CD8-positive, alpha-beta memory T cell (primary cell): ENCODE data around the gene STX11. TPM values are rescaled to one million over a fixed set of nuclear protein-coding genes. Genes with fewer than 3 reads are reported as not detected.
A peak's percentile ranks its signal among the peaks of the same experiment; 100 is the strongest.

ENCODE experiments used
- CTCF ChIA-PET: fragments of 350-600 bp; sonication (Branson Sonifier 250); formaldehyde crosslinking; loops from one replicate; lab custom pipeline; 2021; ENCODE audit warnings: antibody characterized with exemption; lab: Charles Lee
- POLR2A ChIA-PET: fragments of 350-600 bp; sonication (Branson Sonifier 250); formaldehyde crosslinking; loops from one replicate; lab custom pipeline; 2021; ENCODE audit warnings: antibody characterized with exemption; lab: Charles Lee
- DNase-seq, 5 donors: peaks; one replicate each; pipeline versions ENCODE4 v3.0.0 to v3.0.0-alpha.2; 2020 to 2022; ENCODE audit warnings: mixed read lengths in 1 of 5
- H3K27ac ChIP-seq: one replicate; pipeline ENCODE4 v1.7.0; 2013; ENCODE audit warnings: low read depth, mild to moderate bottlenecking, low read length, moderate library complexity
- H3K27me3 ChIP-seq: 2 replicates; pipeline ENCODE4 v1.7.0; 2013; ENCODE audit warnings: low read length, mild to moderate bottlenecking; ENCODE audit not compliant: insufficient read depth, poor library complexity, severe bottlenecking
- H3K36me3 ChIP-seq: 2 replicates; pipeline ENCODE4 v1.7.0; 2013; ENCODE audit warnings: mild to moderate bottlenecking, low read length, moderate library complexity; ENCODE audit not compliant: insufficient read depth
- H3K4me1 ChIP-seq: 2 replicates; pipeline ENCODE4 v1.7.0; 2013; ENCODE audit warnings: mild to moderate bottlenecking, low read length, moderate library complexity; ENCODE audit not compliant: insufficient read depth
- H3K4me3 ChIP-seq: 2 replicates; pipeline ENCODE4 v1.7.0; 2013; ENCODE audit warnings: mild to moderate bottlenecking, low read length
- H3K9me3 ChIP-seq: 2 replicates; pipeline ENCODE4 v1.7.0; 2013; ENCODE audit warnings: mild to moderate bottlenecking, low read length
- H3K27ac Mint-ChIP-seq, 8 donors: one replicate each; pipeline ENCODE4 v1.8.0; 2020 to 2021; ENCODE audit warnings: mixed read lengths in 8 of 8, mild to moderate bottlenecking in 6 of 8, inconsistent platforms in 3 of 8, moderate library complexity in 3 of 8
- H3K27me3 Mint-ChIP-seq, 2 donors: one replicate each; pipeline ENCODE4 v1.8.0; 2020 to 2021; ENCODE audit warnings: mixed read lengths in 2 of 2, mild to moderate bottlenecking in 1 of 2, moderate library complexity in 1 of 2
- H3K36me3 Mint-ChIP-seq, 3 donors: one replicate each; pipeline ENCODE4 v1.8.0; 2020 to 2021; ENCODE audit warnings: mixed read lengths in 3 of 3, inconsistent platforms in 1 of 3, mild to moderate bottlenecking in 1 of 3
- H3K4me1 Mint-ChIP-seq, 3 donors: one replicate each; pipeline ENCODE4 v1.8.0; 2020 to 2021; ENCODE audit warnings: mixed read lengths in 3 of 3, inconsistent platforms in 1 of 3, mild to moderate bottlenecking in 1 of 3
- H3K4me3 Mint-ChIP-seq, 7 donors: one replicate each; pipeline ENCODE4 v1.8.0; 2020 to 2021; ENCODE audit warnings: mixed read lengths in 7 of 7, mild to moderate bottlenecking in 6 of 7, moderate library complexity in 4 of 7, inconsistent platforms in 2 of 7
- H3K9me3 Mint-ChIP-seq, 5 donors: one replicate each; pipeline ENCODE4 v1.8.0; 2020 to 2022; ENCODE audit warnings: mixed read lengths in 5 of 5, mild to moderate bottlenecking in 3 of 5, moderate library complexity in 2 of 5, inconsistent platforms in 1 of 5
- polyA plus RNA-seq: library from polyadenylated mRNA; unstranded; fragments of 300-500 nt; fragmentation: Illumina TruSeq; gene quantifications from one replicate; pipeline ENCODE4 v1.2.3, GENCODE V29; 2021
- total RNA-seq, 2 experiments: library from RNA; stranded (reverse); gene quantifications; one replicate each; pipeline ENCODE4 v1.2.3, GENCODE V29; 2021

Gene STX11
- total and polyA plus RNA-seq, 3 experiments from 2014 or later: 16.7 to 30.0 (median 29.2) TPM

- no peak overlapping the region for H3K27ac ChIP-seq
- ChIA-PET CTCF (no interaction called here), POLR2A (no interaction called here)
- no peaks in the 10 kb centered on the region for H3K27me3 Mint-ChIP-seq
- peaks cover 3 to 5% (median 5%) of the 10 kb centered on the region in 3 donors for H3K36me3 Mint-ChIP-seq
- H3K4me1 Mint-ChIP-seq: peaks cover 13 to 14% (median 14%) of the 10 kb centered on the region in 3 donors
- no peaks in the 10 kb centered on the region for H3K36me3 ChIP-seq
- peaks cover 0 to 4% (median 0%) of the 10 kb centered on the region in 5 donors for H3K9me3 Mint-ChIP-seq
- H3K27ac Mint-ChIP-seq: no peak overlapping the region
- DNase-seq: no peak
- H3K9me3 ChIP-seq: no peaks in the 10 kb centered on the region
- H3K4me3 Mint-ChIP-seq: no peak overlapping the region
- H3K27me3 ChIP-seq: no peaks in the 10 kb centered on the region
- peaks cover 9% of the 10 kb centered on the region for H3K4me1 ChIP-seq
- H3K4me3 ChIP-seq: no peak overlapping the region
Measured at GRCh38 chr6:144194293-144194810, 44.0 kb downstream of the STX11 start.

- no peaks in the 10 kb centered on the region for H3K27me3 ChIP-seq
- no peak for DNase-seq
- Mint-ChIP-seq H3K4me1 (peaks cover 13 to 16% (median 15%) of the 10 kb centered on the region in 3 donors), H3K9me3 (peaks cover 0 to 4% (median 0%) of the 10 kb centered on the region in 5 donors), H3K27me3 (peaks cover 0 to 3% of the 10 kb centered on the region in 2 donors), H3K27ac (no peak overlapping the region), H3K4me3 (no peak overlapping the region), H3K36me3 (peaks cover 0 to 5% (median 3%) of the 10 kb centered on the region in 3 donors)
- POLR2A ChIA-PET: no interaction called here
- H3K27ac ChIP-seq: no peak overlapping the region
- no peak overlapping the region for H3K4me3 ChIP-seq
- CTCF ChIA-PET: no interaction called here
- H3K36me3 ChIP-seq: no peaks in the 10 kb centered on the region
- H3K9me3 ChIP-seq: no peaks in the 10 kb centered on the region
- peaks cover 9% of the 10 kb centered on the region for H3K4me1 ChIP-seq
Measured at GRCh38 chr6:144195671-144196270, 45.5 kb downstream of the STX11 start.

- POLR2A ChIA-PET: no interaction called here
- H3K4me3 Mint-ChIP-seq: peak overlapping the region in 1 of 7 donors; percentile 19
- peaks cover 0 to 3% of the 10 kb centered on the region in 2 donors for H3K27me3 Mint-ChIP-seq
- no peak for DNase-seq
- H3K27ac Mint-ChIP-seq: no peak overlapping the region
- H3K36me3 Mint-ChIP-seq: peaks cover 0 to 13% (median 0%) of the 10 kb centered on the region in 3 donors
- Histone ChIP-seq H3K36me3 (no peaks in the 10 kb centered on the region), H3K27ac (no peak overlapping the region), H3K4me1 (peaks cover 9% of the 10 kb centered on the region), H3K9me3 (peaks cover 9% of the 10 kb centered on the region), H3K4me3 (no peak overlapping the region), H3K27me3 (no peaks in the 10 kb centered on the region)
- peaks cover 4 to 23% (median 9%) of the 10 kb centered on the region in 5 donors for H3K9me3 Mint-ChIP-seq
- CTCF ChIA-PET: no interaction called here
- H3K4me1 Mint-ChIP-seq: peaks cover 13 to 16% (median 15%) of the 10 kb centered on the region in 3 donors
Measured at GRCh38 chr6:144197919-144198318, 47.6 kb downstream of the STX11 start.

- H3K4me3 Mint-ChIP-seq: no peak overlapping the region
- no peak for DNase-seq
- Histone ChIP-seq H3K27ac (no peak overlapping the region), H3K4me3 (no peak overlapping the region), H3K9me3 (peaks cover 17% of the 10 kb centered on the region), H3K4me1 (peaks cover 9% of the 10 kb centered on the region), H3K36me3 (no peaks in the 10 kb centered on the region), H3K27me3 (no peaks in the 10 kb centered on the region)
- peaks cover 11 to 48% (median 33%) of the 10 kb centered on the region in 5 donors for H3K9me3 Mint-ChIP-seq
- H3K4me1 Mint-ChIP-seq: peaks cover 13 to 16% (median 15%) of the 10 kb centered on the region in 3 donors
- ChIA-PET CTCF (no interaction called here), POLR2A (no interaction called here)
- H3K27me3 Mint-ChIP-seq: peaks cover 0 to 14% of the 10 kb centered on the region in 2 donors
- peaks cover 0 to 33% (median 0%) of the 10 kb centered on the region in 3 donors for H3K36me3 Mint-ChIP-seq
- H3K27ac Mint-ChIP-seq: no peak overlapping the region
Measured at GRCh38 chr6:144202879-144203468, 52.7 kb downstream of the STX11 start.

- DNase-seq: no peak
- H3K4me3 ChIP-seq: no peak overlapping the region
- Mint-ChIP-seq H3K27me3 (peaks cover 27 to 30% of the 10 kb centered on the region in 2 donors), H3K9me3 (peaks cover 0 to 3% (median 0%) of the 10 kb centered on the region in 5 donors), H3K4me1 (peaks cover 13 to 14% (median 13%) of the 10 kb centered on the region in 3 donors), H3K27ac (peak overlapping the region in 1 of 8 donors; percentile 55), H3K4me3 (peak overlapping the region in 1 of 7 donors; percentile 25), H3K36me3 (peaks cover 0 to 6% (median 0%) of the 10 kb centered on the region in 3 donors)
- no peaks in the 10 kb centered on the region for H3K9me3 ChIP-seq
- ChIA-PET POLR2A (no interaction called here), CTCF (no interaction called here)
- no peak overlapping the region for H3K27ac ChIP-seq
- no peaks in the 10 kb centered on the region for H3K27me3 ChIP-seq
- no peaks in the 10 kb centered on the region for H3K36me3 ChIP-seq
- H3K4me1 ChIP-seq: peaks cover 11% of the 10 kb centered on the region
Measured at GRCh38 chr6:144211160-144211559, 60.8 kb downstream of the STX11 start.

- ChIA-PET CTCF (no interaction called here), POLR2A (no interaction called here)
- peaks cover 27% of the 10 kb centered on the region for H3K4me1 ChIP-seq
- peaks cover 21 to 34% of the 10 kb centered on the region in 2 donors for H3K27me3 Mint-ChIP-seq
- H3K4me3 Mint-ChIP-seq: peak overlapping the region in 1 of 7 donors; percentile 25
- no peak overlapping the region for H3K27ac ChIP-seq
- DNase-seq: no peak
- no peaks in the 10 kb centered on the region for H3K36me3 ChIP-seq
- peaks cover 0 to 6% (median 3%) of the 10 kb centered on the region in 5 donors for H3K9me3 Mint-ChIP-seq
- peaks cover 0 to 12% (median 2%) of the 10 kb centered on the region in 3 donors for H3K36me3 Mint-ChIP-seq
- no peaks in the 10 kb centered on the region for H3K9me3 ChIP-seq
- no peaks in the 10 kb centered on the region for H3K27me3 ChIP-seq
- peaks cover 33 to 36% (median 34%) of the 10 kb centered on the region in 3 donors for H3K4me1 Mint-ChIP-seq
- no peak overlapping the region for H3K4me3 ChIP-seq
- no peak overlapping the region for H3K27ac Mint-ChIP-seq
Measured at GRCh38 chr6:144213315-144213714, 63.0 kb downstream of the STX11 start.

GRCh38 chr6:144214029-144214428 is 63.7 kb downstream of the STX11 start:
- H3K36me3 Mint-ChIP-seq: peaks cover 0 to 12% (median 2%) of the 10 kb centered on the region in 3 donors

More at GRCh38 chr6:144214029-144214428, 63.7 kb downstream of the STX11 start:
- peaks cover 38 to 43% (median 41%) of the 10 kb centered on the region in 3 donors for H3K4me1 Mint-ChIP-seq
- Histone ChIP-seq H3K36me3 (no peaks in the 10 kb centered on the region), H3K9me3 (no peaks in the 10 kb centered on the region), H3K4me1 (peaks cover 30% of the 10 kb centered on the region), H3K4me3 (no peak overlapping the region), H3K27ac (no peak overlapping the region), H3K27me3 (no peaks in the 10 kb centered on the region)
- H3K27me3 Mint-ChIP-seq: peaks cover 17 to 28% of the 10 kb centered on the region in 2 donors
- POLR2A ChIA-PET: no interaction called here
- peaks cover 0 to 6% (median 3%) of the 10 kb centered on the region in 5 donors for H3K9me3 Mint-ChIP-seq
- H3K27ac Mint-ChIP-seq: peak overlapping the region in 2 of 8 donors; percentile 6 to 16
- CTCF ChIA-PET: interaction anchor here (1.8 kb wide), 1 partner anchor 150 kb away, joined by 6 read pairs; no protein-coding TSS in a partner anchor
- no peak for DNase-seq
- peak overlapping the region in 1 of 7 donors; percentile 14 for H3K4me3 Mint-ChIP-seq
